Lower leg skin (tissue), 3 donors: ENCODE results near the gene TBC1D12.

ENCODE experiments used
- CTCF ChIP-seq, 3 donors: fragments of 450-650 bp; IDR thresholded peaks; one replicate each; pipeline ENCODE4 v1.5.1; 2016; ENCODE audit warnings: antibody characterized with exemption in 3 of 3, mild to moderate bottlenecking in 3 of 3, moderate library complexity in 2 of 3
- POLR2A ChIP-seq, 2 donors: fragments of 450-650 bp; IDR thresholded peaks; one replicate each; pipeline ENCODE4 v1.6.1; 2016 to 2017; ENCODE audit warnings: antibody characterized with exemption in 2 of 2, mild to moderate bottlenecking in 1 of 2, moderate library complexity in 1 of 2

- no peak for TF ChIP-seq CTCF (IDR thresholded peaks at IDR 0.05)
- no peak for TF ChIP-seq POLR2A (IDR thresholded peaks at IDR 0.05)
Measured at GRCh38 chr10:94546049-94546900, 143.9 kb downstream of the TBC1D12 start.
